ENCODE data around the gene KCNK7.

The KCNK7 gene

DNA sequence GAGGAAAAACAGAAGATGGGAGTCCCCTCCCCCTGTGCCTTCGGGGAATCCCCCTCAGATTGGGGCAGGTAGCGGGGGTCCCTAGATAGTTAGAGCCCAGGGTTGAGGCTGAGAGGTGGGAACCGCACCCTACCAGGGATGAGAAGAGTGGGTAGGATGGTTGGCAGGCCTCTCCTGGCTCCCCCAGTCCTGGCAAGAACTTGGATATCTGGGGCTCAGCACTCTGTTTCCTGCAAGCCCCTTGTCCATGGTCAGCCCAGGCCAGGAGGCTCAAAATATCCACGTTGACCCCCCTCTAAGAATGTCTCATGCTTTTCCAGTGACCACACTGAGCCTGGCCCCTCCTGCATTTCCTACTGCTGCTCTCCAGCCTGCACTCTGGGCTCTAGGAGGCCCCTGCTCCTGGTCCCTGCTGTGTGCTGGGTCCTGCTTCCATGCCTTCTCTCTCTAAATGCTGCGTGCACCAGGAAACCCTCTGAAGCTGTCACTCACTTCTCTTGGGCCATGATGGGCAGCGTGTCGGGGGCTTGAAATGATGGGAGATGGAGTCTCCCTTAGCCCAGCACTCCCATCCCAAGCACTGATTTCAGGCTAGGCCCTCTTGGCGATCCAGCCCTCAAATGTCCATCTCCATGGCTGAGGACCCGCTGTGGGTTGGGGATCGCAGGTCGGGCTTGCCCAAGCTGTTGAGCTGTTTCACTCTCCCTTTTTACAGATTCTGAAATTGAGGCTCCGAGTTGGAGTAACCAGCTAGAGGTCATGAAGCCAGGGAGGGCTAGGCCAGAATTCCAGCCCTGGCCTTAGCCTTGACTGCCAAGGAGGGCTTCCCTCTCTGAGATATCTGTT is 16.4 kb upstream of the KCNK7 start:
- DNase-seq (ENCODE audit: low read depth in 2 of 2, low spot score in 1 of 2), result no peak

DNA sequence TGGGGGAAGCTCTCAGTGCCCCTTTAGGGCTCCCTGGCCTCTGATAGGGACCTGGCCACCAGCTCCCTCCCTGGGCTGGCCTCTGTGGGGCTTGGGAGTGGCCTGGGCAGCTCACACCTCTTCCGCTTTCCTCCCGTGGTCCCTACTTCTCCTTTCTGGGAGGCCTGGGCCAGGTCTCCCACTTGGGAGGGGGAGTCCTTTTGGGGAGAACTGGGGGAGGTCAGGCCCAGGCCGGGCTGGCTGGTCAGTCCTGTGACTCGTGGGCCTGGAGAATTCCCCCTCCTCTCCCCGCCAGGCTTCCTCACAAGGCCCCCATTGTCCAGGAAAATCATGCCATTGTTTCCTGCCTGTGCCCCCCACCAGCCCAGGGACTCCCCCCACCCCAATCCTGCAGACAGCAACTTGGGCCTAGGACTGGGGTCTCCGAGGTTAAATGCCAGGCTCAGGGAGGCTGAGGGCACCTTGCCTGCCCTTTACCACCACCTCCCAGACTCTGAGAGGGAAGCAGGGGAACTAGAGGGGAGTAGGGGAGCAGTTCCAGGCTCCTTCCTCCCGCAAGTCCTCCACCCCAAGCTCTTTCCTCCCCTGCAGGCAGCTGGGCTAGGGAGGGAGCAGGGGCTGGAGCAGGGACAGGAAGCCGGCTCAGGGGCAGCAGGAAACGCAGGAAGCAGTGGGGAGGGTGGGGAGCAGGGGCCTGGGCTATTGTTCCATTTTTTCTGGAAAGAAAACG is 15.6 kb upstream of the KCNK7 start:
- no peak for DNase-seq (ENCODE audit: low read depth in 2 of 2, low spot score in 1 of 2)

DNA sequence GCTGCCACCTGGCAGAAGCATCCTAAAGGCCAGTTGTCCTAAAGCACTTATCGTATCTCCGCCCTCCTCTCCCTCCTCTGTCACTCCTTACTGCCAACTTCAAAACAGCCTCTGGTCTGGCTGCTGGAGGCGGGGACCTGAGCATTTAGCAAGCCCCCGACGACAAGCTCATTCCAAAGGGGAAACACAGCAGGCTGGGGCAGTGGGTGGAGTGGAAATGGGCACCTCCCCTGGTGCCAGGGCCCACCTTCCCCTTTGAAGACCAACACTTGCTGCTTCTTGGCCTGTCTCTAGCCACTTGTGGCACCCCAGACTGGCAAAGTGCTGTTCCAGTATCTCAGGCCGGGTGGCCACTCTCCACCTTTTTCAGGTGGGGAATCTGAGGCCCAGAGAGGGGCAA is 14.8 kb upstream of the KCNK7 start:
- DNase-seq (ENCODE audit: low read depth in 2 of 2, low spot score in 1 of 2), result no peak

DNA sequence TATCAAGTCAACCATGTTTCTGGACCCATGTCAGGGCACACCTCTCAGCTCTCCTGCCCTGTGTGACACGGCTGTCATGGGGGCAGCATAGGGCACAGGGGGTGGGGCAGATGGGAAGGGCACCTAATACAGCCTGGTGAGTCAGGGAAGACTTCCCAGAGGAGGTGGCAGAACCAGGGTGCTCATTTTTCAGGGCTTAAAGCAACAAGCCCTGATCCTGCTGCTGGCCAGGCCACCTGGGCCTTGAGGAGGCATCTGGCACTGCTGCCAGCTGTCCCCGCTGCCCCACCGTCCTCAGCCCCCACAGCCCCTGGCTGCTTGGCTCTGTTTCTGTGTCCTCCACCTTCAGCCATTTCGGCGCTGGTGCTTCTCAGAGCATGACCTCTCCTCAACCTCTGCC is 14.1 kb upstream of the KCNK7 start:
- DNase-seq (ENCODE audit: low read depth in 2 of 2, low spot score in 1 of 2), result no peak

DNA sequence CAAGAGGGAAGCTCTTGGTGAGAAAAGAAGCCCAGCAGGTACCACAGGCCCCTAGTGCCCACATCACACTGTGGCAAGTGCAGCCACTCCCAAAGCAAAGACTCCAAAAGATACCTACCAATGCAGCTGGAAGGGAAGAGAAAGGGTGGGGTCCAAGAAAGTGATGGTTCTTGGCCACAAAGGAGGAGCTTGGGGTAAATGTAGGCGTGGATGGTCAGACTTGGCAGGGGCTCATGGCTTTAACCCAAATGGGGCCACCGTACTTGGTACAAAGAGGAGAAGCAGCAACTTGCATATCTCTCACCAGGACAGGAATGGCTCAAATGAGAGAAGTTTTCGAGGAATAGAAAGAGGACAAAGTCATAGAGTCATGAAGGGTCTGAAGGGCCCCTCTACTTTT is 13.6 kb upstream of the KCNK7 start:
- DNase-seq (ENCODE audit: low read depth in 2 of 2, low spot score in 1 of 2), result no peak

DNA sequence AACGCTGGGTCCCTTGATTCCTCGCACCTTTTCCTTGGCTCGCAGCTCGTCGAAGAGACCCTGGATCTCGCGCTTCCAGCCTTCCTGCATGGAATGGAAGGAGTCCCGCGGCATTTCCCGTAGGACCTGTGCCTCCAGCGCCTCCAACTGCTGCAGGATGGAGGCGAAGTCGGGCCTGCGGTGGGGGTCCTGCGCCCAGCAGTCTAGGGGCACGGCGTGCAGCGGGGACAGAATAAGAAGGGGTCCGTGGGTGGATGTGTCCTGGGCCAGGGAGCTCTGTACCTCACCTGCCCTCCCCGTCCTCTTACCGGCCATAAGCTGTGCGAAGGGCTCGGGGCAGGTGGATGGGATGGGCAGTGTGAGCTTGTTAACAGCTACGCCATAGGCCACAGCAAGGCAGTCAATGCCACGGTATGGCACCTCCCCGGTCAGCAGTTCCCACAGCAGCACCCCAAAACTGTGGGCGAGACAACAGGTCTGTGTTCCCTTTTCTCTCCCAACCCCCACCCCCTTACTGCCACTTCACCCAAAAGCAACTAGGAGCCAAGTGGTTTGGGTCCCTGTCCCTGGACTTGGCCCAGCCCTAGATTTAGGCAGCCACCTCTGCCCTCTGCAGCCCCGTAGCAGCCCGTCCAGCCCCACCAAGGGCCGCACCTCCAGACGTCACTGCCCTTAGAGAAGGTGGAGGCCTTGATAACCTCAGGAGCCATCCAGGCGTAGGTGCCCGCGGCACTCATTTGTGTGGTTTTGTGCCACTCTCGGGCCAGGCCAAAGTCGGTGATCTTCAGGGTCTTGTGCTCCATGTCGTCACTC is 12.2 kb upstream of the KCNK7 start:
- DNase-seq (ENCODE audit: low read depth in 2 of 2, low spot score in 1 of 2), result no peak

DNA sequence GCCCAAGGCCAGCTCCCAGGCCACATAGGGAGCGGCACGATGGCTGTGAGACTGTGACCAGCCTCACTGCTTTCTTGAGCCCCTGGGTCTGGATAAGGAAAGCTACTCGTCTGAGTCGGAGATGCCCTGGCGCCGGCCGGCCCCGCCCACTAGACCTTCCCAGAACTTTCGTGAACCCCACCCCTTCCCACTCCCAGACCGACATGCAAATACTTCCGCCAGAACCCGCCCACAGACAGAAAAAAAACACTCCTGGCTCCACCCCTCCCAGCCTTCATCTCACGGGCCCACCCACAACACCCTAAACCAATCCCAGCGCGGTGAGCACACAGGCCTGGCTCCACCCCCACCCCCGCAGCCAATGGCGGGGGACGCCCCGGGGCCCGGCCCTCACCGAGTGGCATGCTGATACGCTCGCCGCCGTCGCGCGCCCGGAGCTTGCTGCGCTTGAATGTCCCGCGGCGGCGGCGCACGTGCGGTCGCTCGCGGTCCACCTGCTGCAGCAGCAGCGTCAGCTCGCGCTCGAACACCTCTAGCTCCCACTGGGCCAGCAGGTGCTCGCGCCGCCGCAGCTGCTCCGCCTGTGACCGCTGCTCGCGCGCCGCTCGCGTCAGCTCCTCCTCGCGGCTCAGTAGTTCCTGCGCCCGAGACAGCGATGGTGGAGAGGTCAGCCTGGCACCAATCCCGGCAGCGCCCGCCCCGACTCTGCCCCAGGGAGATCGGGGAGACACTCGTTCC is 11.4 kb upstream of the KCNK7 start:
- DNase-seq (ENCODE audit: low read depth in 2 of 2, low spot score in 1 of 2), result no peak

DNA sequence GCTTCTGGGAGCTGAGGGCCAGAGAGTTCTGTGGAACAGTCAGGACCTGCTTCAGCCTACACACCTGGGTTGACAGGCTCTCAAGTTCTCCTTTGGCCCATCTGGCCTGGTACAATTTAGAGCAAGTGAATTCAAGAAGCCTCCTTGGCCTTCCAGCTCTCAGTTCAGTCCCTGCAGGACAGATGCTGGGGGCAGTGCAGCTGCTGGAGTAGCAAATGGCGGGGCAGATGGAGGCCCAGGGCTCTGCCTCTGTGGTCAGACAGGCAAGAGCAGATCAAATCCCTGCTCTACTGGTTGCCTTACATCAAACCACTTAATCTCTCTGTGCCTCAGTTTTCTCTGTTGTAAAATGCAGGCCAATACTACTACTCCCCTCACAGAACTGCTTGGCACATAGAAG is 8.7 kb upstream of the KCNK7 start:
- no peak for DNase-seq (ENCODE audit: low read depth in 2 of 2, low spot score in 1 of 2)

DNA sequence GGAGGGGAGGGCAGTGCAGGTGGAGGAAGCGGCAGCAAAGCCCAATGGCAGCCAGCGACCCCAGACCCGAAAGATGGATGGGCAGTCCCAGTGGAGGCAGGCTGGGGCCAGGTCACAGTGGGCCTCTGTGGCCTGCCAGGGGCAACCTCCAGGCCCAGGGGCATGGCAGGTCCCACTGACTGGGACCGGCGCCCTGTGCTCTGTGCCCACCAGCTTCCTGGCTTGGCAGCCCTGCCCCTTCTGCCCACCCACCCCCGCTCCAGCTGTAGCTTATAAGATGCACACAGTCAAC is 4.3 kb upstream of the KCNK7 start:
- DNase-seq (ENCODE audit: low read depth in 2 of 2, low spot score in 1 of 2), result no peak

DNA sequence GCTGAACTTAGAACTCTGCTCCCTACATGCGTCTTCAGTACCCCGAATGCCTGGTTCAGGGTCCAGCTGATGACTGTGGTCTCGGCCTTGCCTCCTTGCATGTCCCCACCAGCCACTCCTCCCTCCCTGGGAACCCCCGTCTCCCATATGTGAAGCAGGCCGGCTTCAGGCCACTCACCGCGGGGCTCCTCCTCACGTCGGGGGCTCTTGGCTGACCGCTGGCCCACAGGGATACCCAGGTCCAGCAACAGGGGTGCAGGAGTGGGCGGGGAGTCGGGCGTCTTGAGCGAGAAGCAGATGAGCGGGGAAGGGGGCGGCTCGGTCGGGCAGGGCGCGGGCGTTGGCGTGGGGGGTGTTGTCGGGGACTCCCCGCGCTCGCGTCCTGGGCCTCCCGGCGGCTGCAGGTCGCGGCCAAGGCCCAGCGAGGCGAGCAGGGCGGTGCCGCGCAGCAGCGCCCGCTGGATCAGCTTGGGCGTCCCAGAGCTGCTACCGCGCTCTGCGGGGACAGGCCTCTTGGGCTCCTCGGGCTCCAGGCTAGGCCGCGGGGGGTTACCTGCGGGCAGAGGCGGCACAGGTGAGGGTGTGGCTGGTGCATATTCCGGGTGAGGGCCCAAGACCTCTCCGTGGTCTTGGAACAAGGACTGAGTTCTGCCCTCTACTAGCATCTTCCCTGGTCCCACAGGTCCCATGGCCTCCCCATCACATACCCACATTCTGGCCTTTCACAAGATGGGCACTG is 3.8 kb upstream of the KCNK7 start:
- DNase-seq (ENCODE audit: low read depth in 2 of 2, low spot score in 1 of 2), result no peak

DNA sequence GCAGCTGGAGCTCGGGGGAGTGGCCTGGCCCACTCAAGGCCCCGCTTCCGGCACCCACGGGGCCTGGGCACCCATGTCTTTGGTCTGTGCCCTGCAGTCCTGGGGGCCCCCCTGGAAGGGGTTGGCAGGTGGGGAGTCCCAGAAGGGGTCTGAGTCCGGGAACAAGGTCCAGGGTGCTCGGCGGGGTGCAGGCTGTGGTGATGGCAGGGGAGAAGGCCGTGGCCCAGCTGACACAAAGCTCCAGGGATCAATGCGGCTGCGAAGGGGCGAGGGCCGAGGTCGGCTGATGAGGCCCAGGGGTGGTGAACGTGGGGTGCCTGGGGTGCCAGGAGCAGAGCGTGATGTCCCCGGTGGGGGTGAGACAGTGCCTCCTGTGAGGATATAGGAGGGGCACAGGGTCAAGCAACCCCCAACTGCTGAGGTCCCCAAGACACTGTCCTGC is 2.7 kb upstream of the KCNK7 start:
- DNase-seq (ENCODE audit: low read depth in 2 of 2, low spot score in 1 of 2), result no peak

DNA sequence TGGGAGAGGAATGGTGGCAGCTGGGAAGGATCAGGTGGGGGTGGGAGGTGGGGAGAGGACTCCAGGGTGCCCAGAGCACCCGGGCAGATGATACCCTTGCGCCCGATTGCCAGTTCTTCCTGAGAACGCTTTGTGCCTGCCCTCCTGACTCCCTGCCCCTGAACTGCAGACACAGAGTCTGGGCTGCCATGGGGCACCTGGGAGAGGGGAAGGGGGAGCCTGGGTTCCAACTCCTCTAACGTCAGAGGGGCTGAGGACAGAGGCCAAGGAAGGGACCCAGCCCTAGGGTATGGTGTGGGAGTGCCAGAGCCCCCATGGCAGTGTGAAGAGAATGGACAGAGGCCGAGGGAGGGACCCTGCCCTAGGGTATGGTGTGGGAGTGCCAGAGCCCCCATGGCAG is 920 bp upstream of the KCNK7 start:
- DNase-seq (ENCODE audit: low read depth in 2 of 2, low spot score in 1 of 2), result no peak

DNA sequence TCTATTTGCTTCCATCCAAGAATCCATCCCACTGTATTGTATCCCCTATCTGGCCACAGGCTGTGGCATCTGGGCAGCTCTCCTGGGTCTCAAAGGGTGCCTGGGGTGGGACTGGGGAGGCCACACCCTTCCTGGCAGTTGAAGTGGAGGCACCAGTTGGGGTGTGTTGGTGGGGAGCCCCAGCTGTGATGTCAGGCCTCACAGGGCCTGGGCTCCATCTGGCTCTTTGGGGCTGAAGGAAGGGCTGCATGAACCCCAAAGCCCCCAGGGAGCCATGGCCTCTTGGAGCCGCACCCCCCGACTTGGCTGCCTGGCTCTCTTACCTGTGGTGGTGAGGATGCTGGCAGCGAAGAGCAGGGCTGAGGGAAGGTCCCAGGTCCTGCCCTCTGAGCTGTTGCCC is 469 bp downstream of the KCNK7 start:
- DNase-seq (ENCODE audit: low read depth in 2 of 2, low spot score in 1 of 2), result no peak

DNA sequence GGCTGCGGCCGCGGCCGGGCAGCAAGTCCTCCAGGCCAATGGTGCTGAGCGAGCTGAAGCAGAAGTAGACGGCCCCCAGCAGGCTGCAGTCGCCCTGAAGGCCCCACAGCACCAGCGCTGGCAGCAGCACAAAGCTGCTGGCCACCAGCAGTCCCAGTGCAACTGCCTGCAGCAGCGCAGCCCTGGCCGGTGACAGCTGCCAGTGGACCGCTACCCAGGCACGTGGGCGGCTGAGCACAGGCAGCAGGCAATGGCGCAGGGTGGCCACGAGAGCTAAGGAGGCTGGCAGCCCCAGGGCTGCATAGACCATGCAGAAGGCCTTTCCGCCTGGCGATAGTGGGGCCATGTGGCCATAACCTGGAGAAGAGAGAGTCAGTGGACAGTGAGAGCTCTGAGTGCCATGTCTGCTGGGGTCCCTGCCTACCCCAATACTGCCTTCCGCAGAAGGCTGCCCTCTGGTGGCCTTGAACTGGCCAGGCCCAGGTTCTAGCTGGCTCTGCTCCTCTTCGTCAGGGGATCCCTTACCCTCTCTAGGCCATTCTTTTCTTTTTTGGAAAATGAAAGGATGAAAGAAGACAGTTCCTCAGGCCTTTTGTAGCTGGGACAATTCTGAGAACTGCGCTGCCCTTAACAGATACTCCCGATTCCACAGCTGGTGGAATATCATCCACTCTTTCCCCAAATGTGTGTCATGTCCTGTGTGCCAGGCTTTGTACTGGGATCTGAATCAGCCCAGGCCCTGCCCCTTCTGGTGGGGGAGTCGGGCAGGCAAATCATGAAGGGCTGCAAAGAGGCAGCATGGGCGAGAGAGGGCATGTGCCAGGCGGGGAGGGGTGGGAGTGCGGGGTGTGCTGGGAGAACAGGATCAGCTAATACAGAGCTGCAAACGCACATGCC is 1.8 kb downstream of the KCNK7 start:
- no peak for DNase-seq (ENCODE audit: low read depth in 2 of 2, low spot score in 1 of 2)

DNA sequence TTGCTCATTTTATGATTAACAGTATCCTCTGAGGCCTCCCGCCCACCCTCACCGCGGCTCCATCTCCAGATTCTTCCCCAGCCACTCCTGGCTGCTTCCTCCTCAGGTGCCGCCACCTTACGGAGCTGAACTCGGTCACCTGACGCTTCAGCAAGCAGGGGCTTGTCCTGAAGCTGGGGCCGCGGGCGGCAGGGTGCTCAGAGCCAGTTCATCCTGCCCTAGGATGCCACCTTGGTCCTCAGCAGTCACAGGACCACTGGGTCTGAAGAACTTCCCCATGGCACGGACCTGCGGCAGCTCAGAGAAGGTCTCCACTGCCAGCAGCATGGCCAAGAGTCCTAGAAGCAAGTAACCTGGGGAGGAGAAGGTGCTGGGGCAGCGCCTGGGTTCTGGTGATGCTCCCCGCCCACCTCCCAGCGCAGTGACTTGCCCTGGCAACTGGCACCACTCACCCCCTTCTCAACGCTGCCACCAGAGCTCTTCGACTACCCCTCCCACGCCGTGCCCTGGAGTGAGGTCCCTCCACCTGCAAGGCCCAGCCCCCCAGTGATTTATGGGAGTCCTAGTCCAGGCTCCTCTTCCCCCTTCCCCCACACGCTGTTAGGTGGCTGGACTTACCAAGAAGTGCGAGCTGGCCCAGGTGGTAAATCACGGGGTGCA is 2.6 kb downstream of the KCNK7 start:
- DNase-seq (ENCODE audit: low read depth in 2 of 2, low spot score in 1 of 2), result no peak

DNA sequence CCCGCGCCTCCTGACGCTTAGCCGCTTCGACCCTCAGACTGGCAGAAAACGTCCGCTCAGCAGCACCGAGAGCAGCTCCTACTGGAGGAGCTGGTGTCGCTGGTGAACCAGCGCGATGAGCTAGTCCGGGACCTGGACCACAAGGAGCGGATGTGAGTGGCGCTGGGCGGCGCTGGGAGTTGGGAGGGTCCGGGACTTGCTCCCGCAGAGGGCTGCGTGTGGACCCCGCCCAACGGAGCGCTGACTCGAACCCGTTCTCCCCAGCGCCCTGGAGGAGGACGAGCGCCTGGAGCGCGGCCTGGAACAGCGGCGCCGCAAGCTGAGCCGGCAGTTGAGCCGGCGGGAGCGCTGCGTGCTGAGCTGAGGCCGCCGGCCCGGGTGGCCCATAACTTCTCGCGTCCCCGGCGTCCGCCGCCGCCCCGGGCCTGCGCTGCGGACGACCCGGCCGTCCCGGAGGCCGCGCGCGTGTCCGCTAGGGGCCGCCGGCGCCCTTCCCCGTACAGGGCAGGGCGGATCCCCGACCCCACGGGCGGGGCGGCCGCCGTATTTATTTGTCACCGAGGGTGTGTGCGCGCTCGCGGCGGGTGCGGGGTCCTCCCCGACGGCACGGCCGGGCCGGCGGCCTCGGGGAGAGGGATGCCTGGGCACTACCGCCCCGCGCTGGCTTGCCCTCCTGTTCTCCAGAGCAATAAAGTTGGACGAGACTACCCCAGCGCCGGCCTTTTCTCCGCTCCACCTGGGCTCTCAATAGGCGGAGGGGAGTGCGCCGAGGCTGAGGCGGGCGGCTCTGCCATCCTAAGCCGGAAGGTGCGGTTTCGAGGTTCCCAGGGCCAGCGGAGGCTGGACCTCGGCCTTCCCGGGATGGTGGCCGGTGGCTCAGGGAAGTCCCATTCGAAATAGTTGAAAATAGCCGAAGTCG is 3.4 kb downstream of the KCNK7 start:
- DNase-seq (ENCODE audit: low read depth in 2 of 2, low spot score in 1 of 2), result no peak

DNA sequence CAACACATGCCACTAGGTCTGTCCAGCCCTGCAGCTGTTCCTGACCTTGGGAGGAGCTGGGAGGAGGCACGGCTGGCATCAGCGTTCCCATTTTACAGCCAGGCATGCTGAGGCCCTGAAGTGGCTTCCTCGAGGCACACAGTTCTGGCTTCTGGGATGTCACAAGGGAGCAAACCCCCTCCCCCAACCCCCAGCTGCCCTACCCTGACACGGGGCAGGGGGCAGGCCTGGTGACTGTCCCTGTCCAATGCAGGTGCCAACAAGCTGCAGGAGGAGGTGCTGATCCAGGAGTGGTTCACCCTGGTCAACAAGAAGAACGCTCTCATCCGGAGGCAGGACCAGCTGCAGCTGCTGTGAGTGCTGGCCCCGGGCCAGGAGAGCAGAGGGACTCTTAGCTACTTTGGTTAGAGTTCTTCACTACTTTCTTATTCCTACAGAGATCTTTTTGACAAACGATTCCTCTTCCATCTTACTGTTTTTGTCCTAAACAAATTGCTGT is 5.3 kb downstream of the KCNK7 start:
- no peak for DNase-seq (ENCODE audit: low read depth in 2 of 2, low spot score in 1 of 2)

Data from stimulated activated CD8-positive, alpha-beta memory T cell treated with anti-CD3 and anti-CD28 coated beads, Interleukin-4, amount 100 ng/mL, for 1 hour (primary cell).